ENCODE measurements around the gene CCDC122. TPM values are rescaled to one million over a fixed set of nuclear protein-coding genes. Genes with fewer than 3 reads are reported as not detected.
"Not testable (repeated sequence)": the region's sequence is repeated elsewhere in the genome, so short reads cannot be mapped to it uniquely, and the experiment has no call there.

CCDC122 gene
- total RNA-seq, 1 donor from 2014 or later, result 22.3 TPM

GRCh38 chr13:43877326-43877725 lies 2.2 kb downstream of the CCDC122 start:
- DNase-seq (ENCODE audit: low spot score), result no peak

DNA sequence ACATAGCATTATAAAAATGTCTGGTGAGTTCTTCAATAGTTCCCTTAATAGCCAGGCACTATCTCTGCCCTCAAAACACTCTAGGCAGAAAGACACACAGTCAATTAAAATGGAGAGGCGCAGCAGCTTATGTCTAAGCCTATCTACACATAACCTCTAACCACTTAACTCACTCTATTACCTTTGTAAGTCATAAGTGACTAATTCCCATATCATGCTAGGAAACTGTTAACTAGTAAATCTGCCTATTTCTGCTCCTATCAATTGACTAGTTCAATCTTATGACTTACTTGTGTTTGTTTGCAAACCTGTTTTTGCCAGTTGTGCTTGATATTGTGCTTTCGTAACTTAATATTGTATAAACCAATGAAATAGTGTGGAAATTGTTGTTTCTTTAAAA lies 3.2 kb downstream of the CCDC122 start:
- DNase-seq (ENCODE audit: low spot score), result no peak

- no peak for DNase-seq (ENCODE audit: low spot score)
Measured at GRCh38 chr13:43874504-43875092, 4.9 kb downstream of the CCDC122 start.

- no peak for DNase-seq (ENCODE audit: low spot score)
Measured at GRCh38 chr13:43872181-43872580, 7.4 kb downstream of the CCDC122 start.

DNA sequence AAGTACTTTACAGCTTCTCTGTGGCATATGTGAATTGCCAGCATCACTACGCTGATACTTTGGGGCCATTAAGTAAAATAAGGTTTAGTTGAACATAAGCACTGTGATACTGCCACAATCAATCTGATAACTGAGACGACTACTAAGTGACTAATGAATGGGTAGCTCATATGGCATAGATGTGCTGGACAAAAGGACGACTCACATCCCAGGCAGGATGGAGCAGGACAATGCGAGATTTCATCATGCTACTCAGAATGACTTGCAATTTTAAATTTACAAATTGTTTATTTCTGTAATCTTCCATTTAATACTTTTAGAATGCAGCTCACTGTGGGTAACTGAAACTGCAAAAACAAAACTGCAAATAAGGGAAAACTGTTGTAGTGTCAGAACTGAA lies 13.6 kb downstream of the CCDC122 start:
- no peak for DNase-seq (ENCODE audit: low spot score)

- no peak for DNase-seq (ENCODE audit: low spot score)
Measured at GRCh38 chr13:43864921-43865320, 14.6 kb downstream of the CCDC122 start.

GRCh38 chr13:43861863-43862262 lies 17.7 kb downstream of the CCDC122 start:
- DNase-seq (ENCODE audit: low spot score), result no peak

DNA sequence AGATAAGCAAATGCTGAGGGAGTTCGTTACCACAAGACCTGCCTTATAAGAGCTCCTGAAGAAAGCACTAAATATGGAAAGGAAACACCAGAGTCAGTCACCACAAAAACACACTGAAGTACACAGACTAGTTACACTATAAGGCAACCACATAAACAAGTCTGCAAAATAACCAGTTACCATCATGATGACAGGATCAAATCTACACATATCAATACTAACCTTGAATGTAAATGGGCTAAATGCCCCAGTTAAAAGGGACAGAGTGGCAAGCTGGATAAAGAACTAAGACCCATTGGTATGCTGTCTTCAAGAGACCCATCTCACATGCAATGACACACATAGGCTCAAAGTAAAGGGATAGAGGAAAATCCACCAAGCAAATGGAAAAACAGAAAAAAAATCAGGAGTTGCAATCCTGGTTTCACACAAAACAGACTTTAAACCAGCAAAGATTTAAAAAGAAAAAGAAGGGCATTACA lies 26.6 kb downstream of the CCDC122 start:
- DNase-seq (ENCODE audit: low spot score), result no peak

DNA sequence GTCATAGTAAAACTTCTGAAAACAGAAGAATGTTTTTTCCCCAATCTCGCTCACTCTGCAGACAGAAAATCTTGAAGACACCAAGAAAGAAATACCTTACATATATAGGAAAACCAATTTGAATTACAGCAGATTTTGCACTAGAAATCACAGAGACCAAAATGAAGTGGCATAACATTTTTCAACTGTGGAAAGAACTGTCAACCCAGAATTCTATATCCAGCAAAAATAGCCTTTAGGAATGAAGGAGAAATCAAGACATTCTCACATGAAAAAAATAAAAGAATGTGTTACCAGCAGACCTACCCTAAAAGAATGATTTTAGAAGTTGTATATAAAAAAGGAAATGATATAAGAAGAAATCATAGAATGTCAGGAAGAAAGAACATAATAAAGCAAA lies 28.7 kb downstream of the CCDC122 start:
- no peak for DNase-seq (ENCODE audit: low spot score)

- no peak for DNase-seq (ENCODE audit: low spot score)
Measured at GRCh38 chr13:43848001-43848649, 31.4 kb downstream of the CCDC122 start.

DNA sequence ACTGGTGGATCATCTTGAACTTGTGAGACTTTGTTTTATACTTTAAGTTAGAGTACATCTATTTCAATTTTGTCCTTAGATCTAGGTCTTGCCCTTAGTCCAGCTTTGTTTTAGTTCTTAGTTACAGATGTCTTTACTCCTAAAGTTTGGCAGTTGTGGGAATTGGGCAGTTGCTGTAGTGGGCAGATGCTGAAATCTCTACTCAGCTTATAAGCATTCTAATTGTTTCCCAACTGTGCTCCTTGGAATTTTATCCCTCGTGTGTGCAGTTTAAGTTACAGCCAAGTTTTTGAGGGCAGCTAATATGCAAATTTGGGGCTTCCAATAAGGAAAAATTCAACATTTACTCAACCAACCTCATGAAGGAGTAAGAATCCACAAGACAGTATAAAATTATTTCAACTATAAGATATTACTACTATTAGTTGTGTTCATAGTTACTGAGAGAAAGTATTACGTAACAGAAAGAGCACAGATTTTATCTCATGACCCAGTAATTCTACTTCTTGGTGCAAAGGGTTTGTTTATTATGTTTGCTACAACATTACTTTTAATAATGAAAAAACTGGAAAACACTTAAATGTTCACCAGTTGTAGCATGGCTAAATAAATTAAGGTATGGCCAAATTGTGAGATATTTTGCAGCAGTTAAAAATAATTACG lies 32.9 kb downstream of the CCDC122 start:
- no peak for DNase-seq (ENCODE audit: low spot score)

- DNase-seq (ENCODE audit: low spot score), result no peak
Measured at GRCh38 chr13:43838909-43839308, 40.6 kb downstream of the CCDC122 start.

DNA sequence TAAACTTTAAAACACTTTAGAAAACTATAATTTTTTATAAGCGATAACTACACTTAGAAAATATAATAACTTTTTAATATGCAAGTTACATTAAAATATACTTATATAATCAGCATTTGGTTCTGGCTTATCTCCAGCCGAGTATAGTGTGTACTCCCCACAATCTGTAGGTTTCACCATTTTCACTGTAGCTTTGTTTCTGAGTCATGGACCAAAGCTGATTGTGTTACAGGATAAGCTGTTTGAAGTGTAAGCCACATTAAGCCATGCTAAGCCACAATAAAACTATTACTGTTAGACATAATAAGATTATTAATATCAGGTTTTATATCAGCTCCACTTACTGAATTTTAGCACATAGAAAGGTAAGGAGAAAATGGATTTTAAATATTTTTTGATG lies 43.8 kb downstream of the CCDC122 start:
- no peak for DNase-seq (ENCODE audit: low spot score)

- no peak for DNase-seq (ENCODE audit: low spot score)
Measured at GRCh38 chr13:43831088-43831487, 48.5 kb downstream of the CCDC122 start.

GRCh38 chr13:43830497-43830881 lies 49.1 kb downstream of the CCDC122 start:
- no peak for DNase-seq (ENCODE audit: low spot score)

DNA sequence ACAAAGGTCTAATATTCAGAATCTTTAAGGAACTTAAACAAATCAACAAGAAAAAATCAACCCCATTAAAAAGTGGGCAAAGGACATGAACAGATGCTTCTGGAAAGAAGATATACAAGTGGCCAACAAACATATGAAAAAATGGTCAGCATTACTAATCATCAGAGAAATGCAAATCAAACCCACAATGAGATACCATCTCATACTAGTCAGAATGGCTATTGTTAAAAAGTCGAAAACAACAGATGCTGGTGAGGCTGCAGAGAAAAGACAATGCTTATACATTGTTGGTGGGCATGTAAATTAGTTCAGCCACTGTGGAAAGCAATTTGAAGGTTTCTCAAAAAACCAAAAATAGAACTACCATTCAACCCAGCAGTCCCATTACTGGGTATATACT lies 54.9 kb downstream of the CCDC122 start:
- DNase-seq (ENCODE audit: low spot score), result not testable (repeated sequence)

GRCh38 chr13:43822969-43823368 lies 56.6 kb downstream of the CCDC122 start:
- DNase-seq (ENCODE audit: low spot score), result no peak

DNA sequence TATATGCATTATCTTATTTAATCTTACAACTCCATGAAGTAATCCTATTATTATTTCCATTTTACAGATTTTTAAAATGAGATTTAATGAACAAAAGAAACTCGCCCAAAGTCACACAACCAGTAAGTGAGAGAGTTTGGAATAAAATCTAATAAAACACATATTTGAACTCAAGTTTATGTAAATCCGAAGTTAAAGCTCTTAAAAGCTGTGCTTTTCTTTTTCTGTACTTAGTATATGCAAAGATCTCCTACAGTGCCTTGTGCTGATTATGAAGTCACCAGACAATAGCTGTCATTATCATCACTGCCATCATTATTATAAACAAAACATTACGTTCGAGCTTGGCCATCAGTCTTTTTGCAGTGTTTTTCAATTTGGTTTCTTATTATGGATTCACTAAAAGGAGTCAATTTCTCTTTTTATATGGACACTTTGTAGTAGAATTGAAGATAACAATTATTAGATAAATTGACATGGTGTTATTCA lies 63.1 kb downstream of the CCDC122 start:
- no peak for DNase-seq (ENCODE audit: low spot score)

DNA sequence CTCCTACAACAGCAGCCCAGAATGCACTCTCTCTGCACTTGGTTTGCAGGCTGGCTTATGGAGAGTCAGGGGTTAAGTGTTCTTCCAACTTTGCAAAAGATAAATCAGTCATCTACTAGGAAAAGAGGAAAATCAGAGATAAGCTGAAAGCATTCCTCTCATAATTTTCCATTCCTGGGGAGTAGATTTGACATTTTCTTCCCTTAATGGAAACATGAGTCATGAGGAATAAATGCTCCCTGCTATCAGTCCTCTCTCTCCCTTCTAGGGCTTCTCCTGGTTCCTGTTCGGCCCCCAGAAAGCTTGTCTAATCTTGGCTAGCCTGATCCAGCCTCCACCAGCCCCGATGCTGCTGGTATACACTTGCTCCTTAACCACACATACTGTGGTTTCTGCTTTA lies 64.3 kb downstream of the CCDC122 start:
- no peak for DNase-seq (ENCODE audit: low spot score)

GRCh38 chr13:43808676-43809075 lies 70.9 kb downstream of the CCDC122 start:
- DNase-seq (ENCODE audit: low spot score), result no peak

GRCh38 chr13:43805681-43806128 lies 73.8 kb downstream of the CCDC122 start:
- no peak for DNase-seq (ENCODE audit: low spot score)

GRCh38 chr13:43805071-43805468 lies 74.5 kb downstream of the CCDC122 start:
- DNase-seq (ENCODE audit: low spot score), result no peak

DNA sequence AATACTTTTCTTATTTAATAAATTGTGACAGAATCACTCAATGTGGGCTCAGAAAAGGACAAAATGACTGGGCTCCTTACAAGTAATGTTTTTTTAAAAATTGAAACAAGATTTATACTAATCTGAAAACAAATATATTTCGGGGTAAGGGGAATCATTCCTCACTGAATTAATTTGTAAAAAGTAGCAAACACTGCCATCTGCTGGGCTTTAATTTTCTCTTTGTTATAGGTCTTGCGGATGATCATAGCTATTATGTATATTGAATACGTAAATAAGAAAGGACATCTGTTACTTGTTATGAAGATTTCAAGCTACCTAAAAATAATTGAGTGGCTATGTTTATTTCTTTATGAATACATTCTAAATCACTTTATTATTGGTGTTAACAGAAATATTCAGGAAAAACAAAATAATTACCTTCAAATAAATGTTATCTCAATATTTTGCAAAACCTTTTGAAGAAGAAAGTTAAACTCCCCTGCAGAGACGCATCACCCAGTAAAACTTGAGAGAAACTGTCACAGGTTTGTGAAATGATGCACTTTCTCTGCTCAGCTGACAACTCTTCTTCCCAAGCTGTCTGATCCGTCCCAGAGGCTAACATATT lies 75.0 kb downstream of the CCDC122 start:
- DNase-seq (ENCODE audit: low spot score), result no peak

All from ureter (tissue), 1 donor.